ENCODE results near the gene KRT73.

- TF ChIP-seq TAF1 (conservative IDR thresholded peaks at IDR 0.05) (no peak), CTCF (IDR thresholded peaks at IDR 0.05; ENCODE audit: low read depth, low read length, missing input control) (no peak), ATF3 (IDR thresholded peaks at IDR 0.05) (no peak), REST (IDR thresholded peaks at IDR 0.05) (no peak), RXRA (IDR thresholded peaks at IDR 0.05) (no peak), GABPA (IDR thresholded peaks at IDR 0.05 in 1 of 2, conservative IDR thresholded peaks at IDR 0.05 in 1 of 2) (no peak), SP1 (IDR thresholded peaks at IDR 0.05) (no peak)
Measured at GRCh38 chr12:52575256-52575655, 43.1 kb downstream of the KRT73 start.
